Measurements from ENCODE around the gene IL26.
"Not testable (repeated sequence)": the region's sequence is repeated elsewhere in the genome, so short reads cannot be mapped to it uniquely, and the experiment has no call there.

IL26 gene

GRCh38 chr12:68239309-68239982, 13.8 kb upstream of the IL26 start:
- DNase-seq: no peak

DNA sequence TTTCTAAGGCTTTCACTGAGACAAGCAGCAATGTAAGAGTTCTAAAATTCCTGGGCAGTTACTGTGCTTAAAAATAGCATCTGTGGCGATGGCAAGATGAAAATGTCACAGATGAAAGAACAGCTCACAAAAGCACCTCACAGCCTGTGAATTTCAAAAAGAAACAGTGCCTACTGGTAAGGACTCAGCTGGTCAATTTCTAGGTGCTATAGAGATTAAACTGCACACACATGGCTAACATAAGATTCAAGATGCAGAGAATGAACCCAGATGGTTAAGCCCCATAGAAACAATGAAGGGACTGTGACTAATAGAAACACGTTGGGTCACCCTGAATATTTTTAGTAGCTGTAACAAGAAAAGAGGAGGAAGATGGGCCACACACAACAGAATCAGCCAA, 12.0 kb upstream of the IL26 start:
- DNase-seq: no peak

GRCh38 chr12:68237078-68237477, 11.5 kb upstream of the IL26 start:
- no peak for DNase-seq

- no peak for DNase-seq
Observed at GRCh38 chr12:68236421-68237059, 10.9 kb upstream of the IL26 start.

GRCh38 chr12:68235576-68235975, 10.0 kb upstream of the IL26 start:
- no peak for DNase-seq

GRCh38 chr12:68234140-68234539, 8.5 kb upstream of the IL26 start:
- no peak for DNase-seq

- DNase-seq: no peak
Observed at GRCh38 chr12:68233498-68233897, 7.9 kb upstream of the IL26 start.

GRCh38 chr12:68231691-68232090, 6.1 kb upstream of the IL26 start:
- DNase-seq: no peak

DNA sequence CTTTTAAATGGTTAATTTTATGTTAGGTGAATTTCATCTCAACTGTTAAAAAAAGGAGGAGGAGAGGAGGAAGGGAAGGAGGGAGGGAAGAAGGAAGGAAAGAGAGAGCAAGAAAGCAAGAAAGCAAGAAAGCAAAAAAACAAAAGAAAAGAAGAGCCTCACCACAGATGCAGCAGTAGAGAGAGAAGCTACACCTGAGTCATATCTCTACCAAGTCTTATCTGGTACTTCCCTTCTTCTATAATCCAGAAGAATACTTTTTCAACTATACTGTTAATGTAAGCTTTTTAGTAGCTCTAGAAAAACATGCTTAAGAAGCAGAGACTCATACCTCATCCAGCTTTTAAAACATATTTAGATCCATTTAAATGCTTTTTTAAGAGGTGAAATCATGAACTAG, 5.6 kb upstream of the IL26 start:
- DNase-seq: no peak

DNA sequence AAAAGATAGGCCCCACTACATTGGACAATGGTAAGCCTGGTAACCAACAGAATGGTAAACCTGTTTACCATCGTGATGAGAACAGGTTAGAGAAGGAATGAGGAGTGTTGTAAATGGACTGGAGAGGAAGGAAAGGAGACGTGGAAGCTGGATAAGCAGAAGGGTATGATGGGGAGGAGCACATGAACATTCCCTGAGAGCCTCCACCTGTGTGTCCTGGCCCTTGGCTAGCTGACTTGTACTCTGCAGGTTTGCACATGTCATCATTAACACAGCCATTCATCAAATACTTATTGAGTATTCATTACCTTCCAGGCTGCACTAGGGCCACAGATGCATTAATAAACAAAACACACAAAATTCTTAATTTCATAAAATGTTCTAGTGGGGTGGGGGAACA, 4.3 kb upstream of the IL26 start:
- DNase-seq: no peak

DNA sequence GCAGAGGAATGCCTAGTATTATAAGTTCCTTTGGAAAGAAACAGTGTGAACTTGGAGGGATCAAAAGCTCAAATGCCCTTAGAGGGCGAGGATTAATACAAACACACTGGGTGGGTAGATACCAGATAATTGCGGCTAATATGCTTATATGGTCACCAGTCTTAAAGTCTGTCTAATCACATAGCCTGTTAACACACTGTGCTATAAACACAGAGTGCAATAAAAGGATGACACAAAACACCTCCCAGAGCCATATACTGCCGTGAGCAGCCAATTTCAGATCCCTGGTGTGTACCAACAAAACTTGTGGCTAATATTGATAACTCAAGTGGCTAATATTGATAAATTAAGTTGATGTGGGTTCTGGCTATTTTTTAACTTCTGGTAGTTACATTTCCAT, 1.7 kb upstream of the IL26 start:
- DNase-seq: no peak

DNA sequence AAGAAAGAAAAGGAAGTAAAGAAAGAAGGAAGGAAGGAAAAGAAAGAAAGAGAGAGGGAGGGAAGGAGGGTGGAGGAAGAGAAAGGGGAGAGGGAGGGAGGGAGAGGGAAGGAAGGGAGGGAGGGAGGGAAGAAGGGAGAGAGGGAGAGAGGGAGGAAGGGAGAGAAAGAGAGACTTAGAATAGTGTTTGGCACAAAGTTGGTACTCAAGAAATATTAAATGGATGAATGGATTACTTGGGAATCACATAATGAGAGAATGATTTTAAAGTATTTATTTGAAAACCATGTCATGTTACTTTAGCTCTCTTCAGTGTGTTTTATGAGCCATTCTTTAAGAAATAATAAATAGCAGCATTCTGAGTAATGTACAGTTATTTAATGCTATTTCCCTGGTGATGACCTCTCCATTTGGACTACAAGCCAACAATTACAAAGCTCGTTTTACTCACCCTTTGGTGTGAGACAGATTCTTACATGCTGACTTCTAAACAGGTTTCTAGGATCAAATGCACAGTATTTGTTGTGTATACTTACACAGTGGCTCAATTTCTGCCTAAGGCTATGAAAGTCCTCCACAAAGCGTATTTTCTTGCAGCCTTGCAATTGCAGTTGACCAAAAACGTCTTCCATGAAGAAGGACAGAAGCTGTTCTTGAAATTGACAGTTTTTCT, 861 bp downstream of the IL26 start:
- DNase-seq: no peak

DNA sequence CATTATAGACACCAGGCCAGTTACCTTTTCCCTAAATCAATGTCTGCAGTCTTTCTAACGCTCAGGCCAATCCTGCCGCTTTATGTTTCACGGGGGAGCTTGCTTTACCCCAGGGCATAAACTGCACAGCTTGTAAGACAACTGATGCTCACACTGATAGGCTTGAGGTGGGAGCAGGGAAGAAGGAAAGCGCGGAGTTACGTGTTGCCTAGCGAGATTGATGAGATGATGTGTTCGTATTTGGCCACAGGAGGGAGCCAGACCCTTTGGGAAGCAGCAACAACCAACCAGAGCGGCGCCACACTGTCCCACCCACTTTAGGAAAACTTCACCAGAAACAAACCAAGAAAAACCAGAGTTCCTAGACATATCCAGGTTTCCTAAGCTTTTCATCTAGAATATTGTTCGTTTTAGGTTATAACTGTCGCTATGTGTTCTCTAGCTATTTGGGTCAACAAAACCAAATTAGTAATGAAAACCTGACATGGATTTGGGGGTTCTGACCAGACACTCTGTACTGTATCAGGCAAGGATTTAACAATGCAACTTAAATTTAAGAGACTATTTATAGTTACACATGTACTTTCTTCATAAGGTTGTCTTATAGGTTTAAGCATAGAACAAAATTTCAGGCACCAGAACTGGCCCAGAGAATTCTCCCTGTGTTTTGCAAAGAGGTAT, 2.4 kb downstream of the IL26 start:
- DNase-seq: no peak

- no peak for DNase-seq
Observed at GRCh38 chr12:68222326-68222725, 3.3 kb downstream of the IL26 start.

DNA sequence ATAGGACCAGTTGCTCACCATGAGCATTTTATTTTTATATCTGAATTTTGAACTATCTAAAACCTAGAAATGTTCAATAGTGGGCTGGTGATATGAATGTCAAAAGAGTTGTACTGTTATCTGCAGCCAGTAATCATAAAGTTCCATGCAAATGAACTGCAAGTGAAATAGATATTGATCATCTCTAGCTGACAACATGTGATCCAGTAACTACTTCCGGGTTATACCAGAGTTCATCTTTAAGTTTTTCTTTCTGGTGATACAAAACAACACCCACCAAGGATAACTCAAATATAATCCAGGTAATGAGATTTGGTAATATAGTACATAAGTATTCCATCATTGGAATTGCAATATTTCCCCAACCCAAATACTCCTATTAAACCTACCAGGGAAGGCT, 4.1 kb downstream of the IL26 start:
- DNase-seq: no peak

DNA sequence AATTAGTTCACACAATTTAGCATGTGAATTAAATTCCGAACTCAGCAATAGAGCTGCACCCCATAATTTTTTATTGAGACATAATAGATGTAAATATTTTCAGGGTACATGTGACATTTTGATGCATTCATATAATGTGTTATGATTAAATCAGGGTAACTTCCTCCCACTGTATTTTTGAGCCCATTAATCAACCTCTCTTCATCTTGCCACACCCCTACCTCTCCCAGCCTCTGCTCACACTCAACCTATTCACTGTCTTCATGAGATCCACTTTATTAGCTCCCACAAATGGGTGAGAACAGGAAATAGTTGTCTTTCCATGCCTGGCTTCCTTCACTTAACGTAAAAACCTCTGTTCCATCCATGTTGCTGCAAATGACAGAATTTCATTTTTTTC, 14.7 kb downstream of the IL26 start:
- DNase-seq: no peak

DNA sequence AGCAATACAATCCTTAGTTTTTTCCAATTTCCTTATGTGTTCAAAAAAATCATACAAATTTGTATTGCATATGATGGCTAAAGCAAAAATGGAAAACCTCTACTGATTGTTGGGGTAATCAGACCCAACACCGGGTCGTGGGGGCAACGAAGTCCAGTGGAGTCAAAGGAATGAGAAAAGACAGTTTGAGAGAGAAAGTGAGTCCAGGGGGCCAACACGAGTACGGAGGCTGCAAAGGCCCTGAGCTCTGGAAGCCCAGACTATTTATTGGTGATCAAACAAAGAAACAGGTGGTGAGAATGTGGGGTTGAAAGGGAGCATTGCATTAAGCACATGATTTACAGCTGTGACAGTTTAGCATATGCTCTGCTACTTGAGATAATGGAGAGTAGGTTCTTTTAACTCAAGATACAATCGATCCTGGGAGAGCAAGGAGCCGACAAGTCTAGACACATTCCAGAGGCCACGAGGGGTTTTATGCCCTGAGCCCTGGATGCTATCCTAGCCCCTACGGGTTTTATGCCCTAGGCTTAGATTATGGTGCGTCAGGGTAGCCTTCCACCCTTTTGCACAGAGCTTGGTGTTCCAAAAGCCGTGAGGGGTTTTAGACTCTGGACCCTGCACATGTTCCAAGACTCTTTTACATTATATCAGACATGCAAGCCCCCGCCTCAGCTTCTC, 16.4 kb downstream of the IL26 start:
- not testable (repeated sequence) for DNase-seq

GRCh38 chr12:68207276-68207675, 18.3 kb downstream of the IL26 start:
- DNase-seq: no peak

DNA sequence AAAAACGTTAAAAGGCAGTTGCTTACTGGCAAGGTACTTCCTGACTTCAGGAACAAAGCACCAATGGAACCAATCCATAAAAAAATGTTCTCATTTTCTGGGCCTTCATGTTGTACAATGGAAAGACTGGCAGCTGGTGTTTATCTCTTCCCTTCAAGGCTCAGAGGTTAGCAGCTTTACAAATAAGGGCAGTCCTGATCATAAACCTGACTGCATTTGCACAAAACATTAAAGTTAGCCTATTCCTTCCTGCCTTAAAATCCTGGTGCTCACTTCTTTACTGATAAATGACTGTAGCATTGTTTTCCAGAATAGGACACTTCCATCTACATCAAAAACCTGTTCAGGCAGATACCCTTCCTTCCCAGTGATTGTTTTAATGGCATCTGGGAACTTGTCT, 19.2 kb downstream of the IL26 start:
- DNase-seq: no peak

- no peak for DNase-seq
Observed at GRCh38 chr12:68203460-68203875, 22.1 kb downstream of the IL26 start.

- no peak for DNase-seq
Observed at GRCh38 chr12:68200854-68201253, 24.8 kb downstream of the IL26 start.

DNA sequence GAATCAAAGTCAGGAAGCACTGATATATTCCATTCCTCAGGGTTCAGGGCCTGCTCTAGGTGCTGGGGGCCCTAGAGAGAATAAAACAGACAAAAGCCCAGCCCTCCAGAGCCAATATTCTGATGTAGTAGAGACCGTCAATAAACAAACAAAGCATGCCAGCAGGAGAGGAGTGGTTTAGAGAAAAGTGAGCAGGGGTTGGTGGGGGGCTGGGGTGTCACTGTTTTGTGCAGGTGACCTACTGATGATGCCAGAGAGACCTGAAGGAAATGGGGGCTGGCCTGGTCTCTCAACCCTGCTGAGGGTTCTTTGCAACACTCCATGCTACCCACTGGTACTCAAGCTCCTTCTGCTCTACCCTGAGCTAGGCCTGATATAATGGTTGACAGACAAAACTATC, 26.5 kb downstream of the IL26 start:
- DNase-seq: no peak

GRCh38 chr12:68198507-68199086, 27.0 kb downstream of the IL26 start:
- no peak for DNase-seq

All from cortex of kidney (tissue), 1 donor.